Amygdala (tissue), 56 donors: Measurements from ENCODE around the gene LMAN1L.
A peak's percentile ranks its signal among the peaks of the same experiment; 100 is the strongest.
"Not testable (repeated sequence)": the region's sequence is repeated elsewhere in the genome, so short reads cannot be mapped to it uniquely, and the experiment has no call there.

Source experiments
- DNase-seq, 56 donors: peaks; one replicate each; lab custom pipeline; 2025; lab: John Stamatoyannopoulos, UW

Gene LMAN1L

GRCh38 chr15:74781431-74782258 is 31.0 kb upstream of the LMAN1L start, which contains the start of gene CSK:
Gene CSK (plus strand): TSS chr15:74782080. CDS start chr15:74798298, 16,218 bp downstream.
- DNase-seq, result peak in 37 of 56 donors; percentile 17 to 77 (median 54)

DNA sequence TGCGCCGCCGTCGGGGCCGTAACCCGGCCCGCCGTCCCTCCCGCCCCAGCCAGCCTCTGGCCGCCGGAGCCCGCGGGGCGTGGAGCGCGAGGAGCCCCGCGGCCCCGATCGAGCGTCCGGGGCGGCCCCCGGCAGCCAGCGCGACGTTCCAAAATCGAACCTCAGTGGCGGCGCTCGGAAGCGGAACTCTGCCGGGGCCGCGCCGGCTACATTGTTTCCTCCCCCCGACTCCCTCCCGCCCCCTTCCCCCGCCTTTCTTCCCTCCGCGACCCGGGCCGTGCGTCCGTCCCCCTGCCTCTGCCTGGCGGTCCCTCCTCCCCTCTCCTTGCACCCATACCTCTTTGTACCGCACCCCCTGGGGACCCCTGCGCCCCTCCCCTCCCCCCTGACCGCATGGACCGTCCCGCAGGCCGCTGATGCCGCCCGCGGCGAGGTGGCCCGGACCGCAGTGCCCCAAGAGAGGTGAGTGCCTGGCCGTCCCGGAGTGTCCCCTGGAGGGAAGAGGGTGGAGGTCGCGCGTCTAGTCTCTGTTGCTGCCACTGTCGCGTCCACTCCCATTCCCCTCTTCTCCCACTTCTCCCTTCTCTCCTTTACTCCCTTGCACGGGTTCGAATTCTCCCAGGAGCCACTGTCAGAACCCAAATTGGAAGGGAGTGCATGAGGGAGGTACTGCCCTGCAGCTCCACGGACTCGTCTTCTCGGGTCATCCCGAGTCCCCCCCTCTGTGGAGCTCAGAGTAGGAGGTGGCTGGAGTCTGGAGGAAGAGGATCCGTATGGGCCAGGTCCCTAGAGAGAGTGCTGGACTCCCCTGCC is 30.2 kb upstream of the LMAN1L start:
- peak in 4 of 56 donors; percentile 40 to 48 (median 42) for DNase-seq

GRCh38 chr15:74783072-74783807 is 29.4 kb upstream of the LMAN1L start:
- DNase-seq, result peak in 4 of 56 donors; percentile 21 to 37 (median 32)

GRCh38 chr15:74783808-74784175 is 28.8 kb upstream of the LMAN1L start:
- peak in 3 of 56 donors; percentile 16 to 37 (median 18) for DNase-seq

GRCh38 chr15:74784426-74785193 is 28.0 kb upstream of the LMAN1L start:
- no peak for DNase-seq

GRCh38 chr15:74785194-74786032 is 27.2 kb upstream of the LMAN1L start:
- DNase-seq, result no peak

GRCh38 chr15:74786081-74786480 is 26.6 kb upstream of the LMAN1L start:
- DNase-seq, result not testable (repeated sequence)

DNA sequence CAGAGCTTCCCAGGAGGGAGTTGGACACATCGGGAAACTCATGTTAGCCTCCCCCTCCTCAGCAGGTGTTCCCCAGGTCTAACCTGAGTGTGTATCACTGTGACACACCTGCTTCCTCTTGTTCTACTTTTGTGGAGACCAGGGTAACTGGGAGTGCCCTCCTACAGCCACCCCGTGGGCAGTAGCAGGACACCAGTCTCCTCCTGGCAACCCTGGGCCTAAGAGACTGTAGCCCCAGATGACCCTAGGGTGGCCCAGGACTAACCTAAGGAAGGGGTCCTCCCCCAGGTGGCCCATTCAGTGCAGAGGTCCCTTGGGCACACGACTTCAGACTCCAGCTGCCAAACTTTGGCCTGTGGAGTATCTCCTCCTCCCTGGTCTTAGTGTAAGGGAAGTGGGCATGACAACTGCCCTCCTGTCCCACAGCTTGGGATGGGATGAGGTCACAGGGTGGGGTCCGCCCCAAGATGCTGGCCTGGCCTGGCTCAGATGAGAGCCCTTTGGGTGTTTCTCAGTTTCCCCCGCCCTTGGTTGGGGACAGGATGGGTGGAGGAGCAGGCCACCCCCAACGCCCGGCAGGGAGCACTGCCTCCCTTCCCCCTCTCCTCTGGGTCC is 26.0 kb upstream of the LMAN1L start:
- no peak for DNase-seq

- peak in 32 of 56 donors; percentile 17 to 77 (median 48) for DNase-seq
Observed at GRCh38 chr15:74787251-74788041, 25.2 kb upstream of the LMAN1L start.

- no peak for DNase-seq
Observed at GRCh38 chr15:74788042-74788682, 24.5 kb upstream of the LMAN1L start.

DNA sequence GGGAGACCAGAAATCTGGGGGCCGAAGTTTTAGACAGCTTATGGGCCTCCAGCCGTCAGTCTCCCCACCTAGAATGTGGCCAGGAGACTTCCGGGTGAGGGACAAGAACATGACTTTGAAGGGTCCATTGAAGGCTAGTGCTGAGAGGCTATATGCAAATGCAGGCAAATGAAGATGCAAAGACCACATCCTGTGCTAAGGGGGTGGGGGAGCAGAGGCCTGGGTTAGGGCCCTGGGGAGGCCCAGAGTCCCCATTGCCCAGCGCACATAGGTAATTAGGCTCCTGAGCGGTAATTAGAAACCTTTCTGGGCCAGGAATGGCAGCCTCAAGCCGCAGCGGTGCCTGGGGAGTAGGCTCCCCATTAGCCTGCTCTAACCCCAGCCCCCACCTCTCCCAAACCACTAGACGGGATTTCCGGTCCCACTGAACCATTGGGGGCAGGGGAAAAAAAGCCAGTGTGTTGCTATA is 23.9 kb upstream of the LMAN1L start:
- no peak for DNase-seq

- DNase-seq, result no peak
Observed at GRCh38 chr15:74789171-74789631, 23.4 kb upstream of the LMAN1L start.

GRCh38 chr15:74789741-74790079 is 22.9 kb upstream of the LMAN1L start:
- no peak for DNase-seq

- DNase-seq, result peak in 50 of 56 donors; percentile 32 to 88 (median 64)
Observed at GRCh38 chr15:74790080-74790916, 22.3 kb upstream of the LMAN1L start.

- no peak for DNase-seq
Observed at GRCh38 chr15:74791007-74791406, 21.6 kb upstream of the LMAN1L start.

DNA sequence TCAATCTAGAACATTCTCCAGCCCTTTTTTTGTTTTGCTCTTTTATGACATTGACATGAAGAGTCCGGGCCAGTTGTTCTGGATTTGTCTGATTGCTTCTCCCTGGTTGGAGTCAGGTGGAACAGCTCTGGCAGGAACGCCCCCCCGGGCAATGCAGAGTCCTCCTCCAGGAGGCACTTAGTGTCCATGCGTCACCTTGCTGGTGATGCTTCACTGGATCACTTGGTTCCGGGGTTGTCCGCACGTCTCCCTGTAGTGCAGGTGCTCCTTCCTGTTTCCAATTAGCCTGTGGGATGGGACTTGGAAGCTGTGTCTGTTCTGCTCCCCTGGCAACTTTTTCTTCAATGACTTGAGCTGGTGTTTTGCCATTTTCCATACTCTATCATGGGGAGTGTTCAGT is 21.0 kb upstream of the LMAN1L start:
- no peak for DNase-seq
